Transverse colon (tissue), 4 donors: ENCODE data around the gene IGSF6.

Experiments
- CTCF ChIP-seq, 5 experiments: fragments of 200-600 bp in 3 of 5; fragments of 450-650 bp in 2 of 5; sonication (generic) in 3 of 5; IDR thresholded peaks; 1 replicate in 2 of 5; 2 replicates in 3 of 5; pipeline ENCODE4 v1.5.1; 2016 to 2017; ENCODE audit warnings: antibody characterized with exemption in 5 of 5, inconsistent platforms in 3 of 5, mild to moderate bottlenecking in 2 of 5, moderate library complexity in 1 of 5
- EP300 ChIP-seq: sonication (generic); formaldehyde crosslinking; IDR thresholded peaks from one replicate; pipeline ENCODE4 v1.6.1; 2017; ENCODE audit warnings: antibody characterized with exemption, low read depth
- POLR2AphosphoS5 ChIP-seq, 3 donors: sonication (generic); formaldehyde crosslinking; IDR thresholded peaks; one replicate each; pipeline ENCODE4 v1.6.1; 2016; ENCODE audit warnings: antibody characterized with exemption in 3 of 3

GRCh38 chr16:21646091-21646490 is 6.3 kb downstream of the IGSF6 start:
- no peak for TF ChIP-seq CTCF (IDR thresholded peaks at IDR 0.05)
- no peak for TF ChIP-seq POLR2AphosphoS5 (IDR thresholded peaks at IDR 0.05)
- no peak for TF ChIP-seq EP300
